NCI-H510A (cell line): Measurements from ENCODE around the gene COL24A1.
"Not testable (repeated sequence)": the region's sequence is repeated elsewhere in the genome, so short reads cannot be mapped to it uniquely, and the experiment has no call there.

Experiments used
- DNase-seq: peaks from one replicate; lab custom pipeline; 2025; lab: John Stamatoyannopoulos, UW

Gene COL24A1

GRCh38 chr1:86152887-86153286, 3.7 kb downstream of the COL24A1 start:
- DNase-seq, result no peak

GRCh38 chr1:86151427-86151826, 5.1 kb downstream of the COL24A1 start:
- no peak for DNase-seq

GRCh38 chr1:86150553-86151055, 6.0 kb downstream of the COL24A1 start:
- DNase-seq, result no peak

DNA sequence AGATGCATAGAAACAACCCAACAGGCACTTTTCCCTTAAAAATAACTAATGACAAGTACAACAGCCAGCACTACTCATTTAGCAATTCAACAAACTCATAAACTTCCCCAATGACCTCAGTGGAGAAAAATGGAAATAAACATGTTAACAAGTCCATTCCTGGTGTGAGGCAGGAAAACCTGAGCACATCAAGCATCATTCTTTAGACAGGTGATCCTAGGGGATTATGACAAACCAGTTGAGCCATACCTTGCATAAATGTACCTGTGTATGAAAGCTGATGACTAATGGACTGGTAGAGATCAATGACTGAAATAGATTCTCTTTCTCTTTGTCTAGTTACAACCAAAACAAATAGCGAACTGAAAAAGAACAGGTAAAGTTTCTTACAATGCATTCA, 7.0 kb downstream of the COL24A1 start:
- DNase-seq, result no peak

DNA sequence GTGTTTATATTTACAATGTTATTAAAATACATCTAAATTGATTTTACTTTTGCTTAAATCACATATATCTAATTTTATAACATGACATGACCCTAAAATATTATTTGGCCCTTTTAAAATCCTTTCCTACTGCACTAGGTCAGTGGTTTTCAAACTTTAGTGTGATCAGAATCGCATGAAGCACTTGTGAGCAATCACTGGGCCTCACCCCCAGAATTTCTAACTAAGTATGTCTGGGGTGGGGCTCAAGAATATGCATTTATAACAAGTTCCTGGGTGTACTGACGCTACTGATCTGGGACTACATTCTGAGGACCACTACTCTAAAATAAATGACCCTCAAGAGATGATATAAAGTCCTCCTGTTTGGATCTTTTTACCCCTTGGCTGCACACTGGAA, 8.8 kb downstream of the COL24A1 start:
- DNase-seq, result no peak

DNA sequence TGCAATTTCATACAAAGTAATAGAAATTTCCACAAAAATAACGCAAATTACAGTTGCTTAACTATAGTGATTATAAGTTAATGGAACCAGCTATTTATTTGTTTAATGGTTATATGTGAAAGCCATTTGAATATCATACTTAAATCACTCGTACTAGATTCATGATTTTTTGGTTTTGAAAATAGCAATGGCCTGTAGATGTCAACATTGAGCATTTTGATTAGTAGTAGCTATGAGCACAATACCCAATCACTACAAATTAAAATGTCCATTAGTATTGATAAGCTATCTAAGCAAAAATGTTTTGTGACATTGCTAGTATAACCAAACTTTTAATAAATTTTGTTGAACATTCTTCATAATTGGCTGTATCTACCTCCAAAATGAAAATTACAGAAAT, 10.0 kb downstream of the COL24A1 start:
- DNase-seq, result no peak

- no peak for DNase-seq
Measured at GRCh38 chr1:86140281-86140880, 16.2 kb downstream of the COL24A1 start.

GRCh38 chr1:86138746-86139145, 17.8 kb downstream of the COL24A1 start:
- no peak for DNase-seq

- DNase-seq, result no peak
Measured at GRCh38 chr1:86137436-86137835, 19.1 kb downstream of the COL24A1 start.

- no peak for DNase-seq
Measured at GRCh38 chr1:86119214-86119764, 37.3 kb downstream of the COL24A1 start.

DNA sequence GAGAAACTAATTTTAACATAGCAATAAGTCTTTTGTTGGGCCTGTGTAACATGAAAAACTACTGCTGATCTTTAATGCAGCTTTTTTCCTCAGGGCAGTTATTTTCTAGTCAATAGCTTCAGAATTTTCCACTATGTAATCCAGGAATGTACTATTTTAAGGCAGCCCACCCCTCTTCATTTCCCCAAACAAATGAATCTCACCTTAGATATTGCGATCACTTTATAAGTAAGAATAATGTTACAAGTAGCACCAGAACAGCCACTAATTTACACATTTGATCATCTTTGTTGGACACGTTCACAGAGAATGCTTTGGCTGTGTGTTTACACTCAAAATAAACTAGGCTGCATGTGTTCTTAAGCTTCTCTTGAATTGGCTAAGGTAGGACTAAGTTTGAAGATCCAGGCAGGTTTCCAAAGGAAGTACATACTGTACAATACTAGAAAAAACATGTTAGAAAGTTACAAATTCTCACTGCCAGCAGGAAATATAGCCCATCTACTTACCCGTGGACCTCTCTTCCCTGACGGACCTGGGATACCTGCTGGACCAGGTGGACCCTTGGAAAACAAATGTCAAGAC, 41.7 kb downstream of the COL24A1 start:
- no peak for DNase-seq

GRCh38 chr1:86114236-86114635, 42.3 kb downstream of the COL24A1 start:
- DNase-seq, result no peak

GRCh38 chr1:86111590-86111989, 45.0 kb downstream of the COL24A1 start:
- DNase-seq, result not testable (repeated sequence)

DNA sequence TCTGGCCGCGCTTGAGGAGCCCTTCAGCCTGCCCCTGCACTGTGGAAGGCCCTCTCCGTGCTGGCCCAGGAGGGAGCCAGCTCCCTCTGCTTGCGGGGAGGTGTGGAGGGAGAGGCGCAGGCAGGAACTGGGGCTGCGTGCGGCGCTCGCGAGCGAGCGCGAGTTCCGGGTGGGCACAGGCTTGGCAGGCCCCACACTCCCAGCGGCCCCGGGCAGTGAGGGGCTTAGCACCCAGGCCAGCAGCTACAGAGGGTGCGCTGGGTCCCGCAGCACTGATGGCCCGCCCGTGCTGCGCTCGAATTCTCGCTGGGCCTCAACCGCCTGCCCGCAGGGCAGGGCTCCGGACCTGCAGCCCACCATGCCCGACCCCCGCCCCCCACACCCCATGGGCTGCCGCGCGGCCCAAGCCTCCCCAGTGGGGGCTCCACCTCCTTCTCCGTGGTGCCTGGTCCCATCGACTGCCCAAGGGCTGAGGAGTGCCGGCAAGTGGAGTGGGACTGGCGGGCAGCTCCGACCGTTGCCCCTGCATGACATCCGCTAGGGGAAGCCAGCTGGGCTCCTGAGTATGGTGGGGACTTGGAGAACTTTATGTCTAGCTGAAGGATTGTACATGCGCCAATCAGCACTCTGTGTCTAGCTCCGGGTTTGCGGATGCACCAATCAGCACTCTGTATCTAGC, 46.0 kb downstream of the COL24A1 start:
- DNase-seq, result no peak

DNA sequence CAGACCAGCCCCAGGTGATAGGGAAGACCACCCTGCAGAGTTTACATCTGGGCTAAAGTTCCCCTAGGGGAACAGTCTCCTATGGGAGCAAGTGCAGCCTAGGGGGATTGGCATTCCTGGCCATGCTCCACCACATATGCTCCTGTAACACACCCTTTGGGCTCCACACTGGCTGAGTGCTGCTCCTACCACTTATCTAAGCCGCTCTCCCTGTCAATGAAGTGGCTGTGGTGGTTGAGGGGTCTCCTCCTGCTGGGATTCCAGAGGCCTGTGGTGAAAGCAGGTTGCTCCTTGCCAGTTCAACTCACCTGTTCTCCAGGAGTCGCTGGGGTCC, 51.1 kb downstream of the COL24A1 start:
- peak; percentile 45 for DNase-seq

GRCh38 chr1:86104606-86105532, 51.7 kb downstream of the COL24A1 start:
- DNase-seq, result peak; percentile 97

- no peak for DNase-seq
Measured at GRCh38 chr1:86101616-86102015, 55.0 kb downstream of the COL24A1 start.

DNA sequence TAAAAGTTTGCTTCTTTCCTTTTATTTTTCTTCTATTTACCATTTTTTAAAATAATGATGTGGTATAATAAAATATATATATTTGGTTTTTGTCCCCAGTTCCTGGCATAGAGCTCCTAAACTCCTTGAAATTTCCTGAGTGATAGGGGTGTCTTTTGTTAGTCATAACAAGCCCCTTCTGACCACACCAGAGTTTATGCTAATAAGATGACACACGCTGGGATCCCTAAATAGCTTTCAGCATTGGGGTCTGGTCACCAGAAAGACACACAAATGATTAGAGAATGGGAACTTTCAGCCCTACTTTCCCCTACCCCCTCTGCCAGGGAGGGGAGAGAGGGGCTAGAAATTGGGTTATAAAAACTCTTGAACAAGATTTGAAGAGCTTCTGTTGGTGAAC, 56.2 kb downstream of the COL24A1 start:
- no peak for DNase-seq

GRCh38 chr1:86089765-86090164, 66.8 kb downstream of the COL24A1 start:
- no peak for DNase-seq

DNA sequence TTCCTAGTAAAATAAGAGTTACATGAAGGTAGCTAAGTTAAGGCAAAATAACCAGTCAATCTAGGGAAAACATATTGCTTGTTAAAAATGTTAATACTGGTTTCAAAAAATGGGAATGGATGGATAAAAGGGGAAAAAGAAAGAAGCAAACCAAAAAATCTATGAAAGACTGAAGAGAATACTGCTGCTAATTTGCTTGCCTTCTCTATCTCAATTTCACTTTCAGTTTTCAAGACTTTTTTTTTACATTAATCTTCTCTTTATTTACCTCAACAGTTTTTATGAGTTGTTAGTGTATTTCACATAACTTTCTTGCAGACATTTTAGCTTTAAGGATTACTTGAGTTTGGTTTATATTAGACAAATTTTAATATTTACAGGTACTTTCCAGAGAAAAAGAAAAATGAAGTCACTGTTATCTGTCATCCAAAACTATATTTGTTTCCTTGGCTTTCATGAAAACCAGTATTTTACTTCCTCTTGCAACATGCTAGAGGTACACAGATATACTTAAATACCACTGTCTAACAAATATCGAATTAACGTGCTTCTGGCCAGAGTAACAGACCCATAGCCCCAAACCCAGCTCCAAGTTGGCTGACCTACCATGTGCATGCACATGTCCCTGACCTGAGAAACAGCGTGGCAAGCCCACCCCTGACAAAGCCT, 70.7 kb downstream of the COL24A1 start:
- no peak for DNase-seq

GRCh38 chr1:86084998-86085397, 71.6 kb downstream of the COL24A1 start:
- no peak for DNase-seq

DNA sequence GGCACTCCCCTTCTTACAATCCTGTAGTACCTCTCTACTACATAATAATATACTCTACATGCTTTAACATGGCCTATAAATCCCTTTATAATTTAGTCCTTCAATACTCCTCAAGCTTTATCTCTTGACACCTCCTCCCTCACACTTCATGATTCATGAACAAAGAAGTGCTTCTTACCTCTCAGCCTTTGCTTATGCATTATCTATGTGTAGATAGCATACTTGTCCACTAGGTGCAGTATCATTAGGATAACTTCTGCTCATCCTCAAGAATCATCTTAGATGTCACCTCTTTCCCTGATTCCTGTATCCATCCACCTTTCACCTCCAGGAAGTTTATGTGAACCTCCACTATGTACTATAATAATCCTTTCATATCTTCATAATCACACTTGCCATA, 74.4 kb downstream of the COL24A1 start:
- DNase-seq, result no peak
